Neural progenitor cell (in vitro differentiated cells): ENCODE measurements around the gene PTGES2. TPM values are rescaled to one million over a fixed set of nuclear protein-coding genes. Genes with fewer than 3 reads are reported as not detected.

Experiments used
- DNase-seq: peaks from one replicate; pipeline ENCODE4 v3.0.0-alpha.2; 2016; ENCODE audit warnings: low spot score
- H2AFZ ChIP-seq: fragments of 200-600 bp; sonication (generic); replicated peaks from 2 replicates; pipeline ENCODE4 v1.6.1; 2016; ENCODE audit warnings: antibody characterized with exemption
- H3F3A ChIP-seq: fragments of 200-600 bp; sonication (generic); 2 replicates; pipeline ENCODE4 v1.6.1; 2016; ENCODE audit warnings: antibody characterized with exemption, low read depth
- H3K27ac ChIP-seq: fragments of 200-600 bp; sonication (generic); 2 replicates; pipeline ENCODE4 v1.5.1; 2016; ENCODE audit warnings: mild to moderate bottlenecking
- H3K27me3 ChIP-seq: fragments of 200-600 bp; sonication (generic); 2 replicates; pipeline ENCODE4 v1.6.1; 2016; ENCODE audit warnings: mild to moderate bottlenecking, moderate library complexity
- H3K36me3 ChIP-seq: fragments of 200-600 bp; sonication (generic); 2 replicates; pipeline ENCODE4 v1.5.1; 2016
- H3K4me1 ChIP-seq: fragments of 200-600 bp; sonication (generic); 2 replicates; pipeline ENCODE4 v1.6.1; 2016; ENCODE audit warnings: mixed run types
- H3K4me2 ChIP-seq: fragments of 200-600 bp; sonication (generic); 2 replicates; pipeline ENCODE4 v1.6.1; 2016
- H3K4me3 ChIP-seq: fragments of 200-600 bp; sonication (generic); 2 replicates; pipeline ENCODE4 v1.5.1; 2016
- H3K79me2 ChIP-seq: fragments of 200-600 bp; sonication (generic); 2 replicates; pipeline ENCODE4 v1.6.1; 2016; ENCODE audit warnings: low read depth
- H3K9ac ChIP-seq: fragments of 200-600 bp; sonication (generic); 2 replicates; pipeline ENCODE4 v1.6.1; 2016
- H3K9me3 ChIP-seq: fragments of 200-600 bp; sonication (generic); 2 replicates; pipeline ENCODE4 v1.5.1; 2016; ENCODE audit warnings: low read depth
- H4K20me1 ChIP-seq: fragments of 200-600 bp; sonication (generic); 2 replicates; pipeline ENCODE4 v1.6.1; 2016; ENCODE audit warnings: low read depth
- H3K27ac Mint-ChIP-seq: 3 replicates; pipeline ENCODE4 v1.8.0; 2021; ENCODE audit warnings: mixed read lengths
- H3K27me3 Mint-ChIP-seq: 2 replicates; pipeline ENCODE4 v1.8.0; 2022; ENCODE audit warnings: low read depth, mild to moderate bottlenecking, inconsistent platforms, moderate library complexity, mixed read lengths; ENCODE audit not compliant: insufficient read depth
- H3K36me3 Mint-ChIP-seq: 3 replicates; pipeline ENCODE4 v1.8.0; 2021; ENCODE audit warnings: mixed read lengths
- H3K4me1 Mint-ChIP-seq: 3 replicates; pipeline ENCODE4 v1.8.0; 2021; ENCODE audit warnings: mixed read lengths
- H3K4me3 Mint-ChIP-seq: 3 replicates; pipeline ENCODE4 v1.8.0; 2021; ENCODE audit warnings: mild to moderate bottlenecking, moderate library complexity, mixed read lengths
- H3K9me3 Mint-ChIP-seq: 3 replicates; pipeline ENCODE4 v1.8.0; 2020; ENCODE audit warnings: mixed read lengths
- EZH2 ChIP-seq: fragments of 200-600 bp; sonication (generic); IDR thresholded peaks from 2 replicates; pipeline ENCODE4 v1.6.1; 2017; ENCODE audit warnings: antibody characterized with exemption, mild to moderate bottlenecking, moderate library complexity
- EZH2phosphoT487 ChIP-seq: fragments of 200-600 bp; sonication (generic); IDR thresholded peaks from 2 replicates; pipeline ENCODE4 v1.6.1; 2017; ENCODE audit warnings: antibody characterized with exemption
- total RNA-seq: library from RNA; depleted of rRNA; stranded (reverse); fragments of >200 nt; gene quantifications from 2 replicates; pipeline ENCODE4 v1.2.3, GENCODE V29; 2015; ENCODE audit warnings: low replicate concordance
- TF ChIP-seq, protein P1 (sequence below): fragments of 200-600 bp; sonication (generic); IDR thresholded peaks from 2 replicates; pipeline ENCODE4 v1.5.1; 2017; ENCODE audit warnings: antibody characterized with exemption, mild to moderate bottlenecking

Gene PTGES2
- total RNA-seq, 1 donor from 2014 or later, result 25.7 TPM

DNA sequence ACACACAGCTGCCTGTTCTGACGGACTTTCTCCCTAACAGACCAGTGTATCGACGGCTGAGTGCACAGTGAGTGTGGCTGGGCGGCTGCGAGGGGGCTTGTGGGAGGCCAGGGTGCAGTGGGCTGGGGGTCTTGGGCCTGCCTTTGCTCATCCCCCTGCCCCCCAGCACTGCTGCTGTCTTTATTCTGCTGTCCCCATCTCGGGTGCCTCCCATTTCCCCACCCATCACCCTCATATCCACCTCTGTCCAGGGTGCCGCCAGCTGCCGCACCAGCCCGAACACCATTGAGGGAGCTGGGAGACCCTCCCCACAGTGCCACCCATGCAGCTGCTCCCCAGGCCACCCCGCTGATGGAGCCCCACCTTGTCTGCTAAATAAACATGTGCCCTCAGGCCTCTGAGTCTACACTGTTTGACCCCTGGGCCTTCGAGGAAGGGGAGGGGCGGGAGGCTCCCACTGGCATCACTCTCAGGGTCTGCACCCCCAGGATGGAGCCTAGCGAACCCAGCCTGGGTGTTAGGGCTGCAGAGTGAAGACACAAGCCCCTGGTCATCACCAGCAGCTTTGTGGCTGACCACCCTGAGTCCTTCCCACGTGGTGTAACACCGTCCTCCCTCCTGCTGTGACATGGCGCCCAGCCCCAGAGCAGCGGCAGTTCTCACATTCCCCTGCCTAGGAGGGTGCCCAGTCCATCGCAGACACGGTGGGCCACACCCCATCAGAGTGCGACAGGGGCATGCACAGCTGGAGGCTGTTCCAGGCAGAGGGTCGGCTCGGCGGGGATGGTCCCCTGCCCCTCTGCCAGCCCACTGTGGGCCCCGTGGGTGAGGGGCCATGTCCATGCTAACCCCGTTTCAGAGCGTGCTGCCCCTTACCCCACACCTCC is 25.8 kb upstream of the PTGES2 start:
- H3K4me3 Mint-ChIP-seq, result no peak overlapping the region
- Histone ChIP-seq H3K4me1 (no peaks in the 10 kb centered on the region), H3K4me3 (no peak overlapping the region), H3K27ac (no peak overlapping the region), H3K27me3 (no peaks in the 10 kb centered on the region), H3K9ac (no peak overlapping the region), H3K79me2 (no peaks in the 10 kb centered on the region), H3K36me3 (no peaks in the 10 kb centered on the region), H2AFZ (no peak overlapping the region), H3K9me3 (no peaks in the 10 kb centered on the region), H3K4me2 (no peak overlapping the region), H4K20me1 (no peaks in the 10 kb centered on the region), H3F3A (peaks cover 6% of the 10 kb centered on the region)
- H3K9me3 Mint-ChIP-seq, result no peaks in the 10 kb centered on the region
- H3K36me3 Mint-ChIP-seq, result no peaks in the 10 kb centered on the region
- H3K27me3 Mint-ChIP-seq, result peaks cover 9% of the 10 kb centered on the region
- no peak for TF ChIP-seq EZH2phosphoT487
- no peak for TF ChIP-seq EZH2
- TF ChIP-seq, protein P1, sequence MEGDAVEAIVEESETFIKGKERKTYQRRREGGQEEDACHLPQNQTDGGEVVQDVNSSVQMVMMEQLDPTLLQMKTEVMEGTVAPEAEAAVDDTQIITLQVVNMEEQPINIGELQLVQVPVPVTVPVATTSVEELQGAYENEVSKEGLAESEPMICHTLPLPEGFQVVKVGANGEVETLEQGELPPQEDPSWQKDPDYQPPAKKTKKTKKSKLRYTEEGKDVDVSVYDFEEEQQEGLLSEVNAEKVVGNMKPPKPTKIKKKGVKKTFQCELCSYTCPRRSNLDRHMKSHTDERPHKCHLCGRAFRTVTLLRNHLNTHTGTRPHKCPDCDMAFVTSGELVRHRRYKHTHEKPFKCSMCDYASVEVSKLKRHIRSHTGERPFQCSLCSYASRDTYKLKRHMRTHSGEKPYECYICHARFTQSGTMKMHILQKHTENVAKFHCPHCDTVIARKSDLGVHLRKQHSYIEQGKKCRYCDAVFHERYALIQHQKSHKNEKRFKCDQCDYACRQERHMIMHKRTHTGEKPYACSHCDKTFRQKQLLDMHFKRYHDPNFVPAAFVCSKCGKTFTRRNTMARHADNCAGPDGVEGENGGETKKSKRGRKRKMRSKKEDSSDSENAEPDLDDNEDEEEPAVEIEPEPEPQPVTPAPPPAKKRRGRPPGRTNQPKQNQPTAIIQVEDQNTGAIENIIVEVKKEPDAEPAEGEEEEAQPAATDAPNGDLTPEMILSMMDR, result no peak
- H3K4me1 Mint-ChIP-seq, result peaks cover 12% of the 10 kb centered on the region
- H3K27ac Mint-ChIP-seq, result no peak overlapping the region
- no peak for DNase-seq

DNA sequence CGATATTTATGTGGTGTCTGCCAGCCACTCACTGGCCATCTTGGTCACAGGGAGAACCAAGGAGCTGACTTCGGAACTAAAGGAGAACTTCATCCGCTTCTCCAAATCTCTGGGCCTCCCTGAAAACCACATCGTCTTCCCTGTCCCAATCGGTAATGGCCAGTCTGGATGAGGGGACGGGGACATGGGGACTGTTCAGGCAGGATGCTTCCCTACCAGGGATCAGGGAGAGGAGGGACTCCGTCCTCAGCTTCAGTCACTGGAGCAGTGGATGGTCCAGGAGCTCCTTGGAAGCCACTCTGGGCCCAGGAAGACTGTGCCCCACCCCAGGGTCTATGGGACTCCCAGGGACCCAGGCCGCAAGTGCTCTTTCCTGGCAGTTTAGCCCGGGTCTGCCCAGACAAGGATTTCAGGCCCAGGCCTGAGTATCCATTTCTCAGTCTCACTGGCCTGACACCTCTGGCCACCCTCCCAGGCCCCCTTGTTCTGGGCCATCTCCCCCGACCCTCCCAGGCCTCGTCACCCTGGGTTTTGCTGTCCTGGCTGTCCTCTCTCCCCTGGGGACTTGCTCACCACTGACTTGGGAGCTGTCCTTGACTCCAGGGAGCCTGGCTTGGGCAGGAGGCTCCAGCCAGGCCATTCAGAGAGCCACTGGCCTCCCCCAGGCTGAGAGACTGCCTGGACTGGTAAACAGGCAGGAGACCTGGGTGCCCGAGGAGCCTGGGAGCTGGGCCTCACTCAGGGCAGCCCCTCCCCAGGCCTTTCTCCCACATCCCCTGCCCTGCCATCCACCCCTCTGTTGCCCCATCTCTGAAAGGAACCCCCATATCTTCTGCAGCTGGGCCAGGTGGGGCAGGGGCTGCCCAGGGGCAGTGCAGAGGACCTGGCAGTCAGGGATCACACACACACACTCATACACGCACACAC is 24.9 kb upstream of the PTGES2 start:
- Histone ChIP-seq H3K27me3 (no peaks in the 10 kb centered on the region), H4K20me1 (no peaks in the 10 kb centered on the region), H3K4me3 (no peak overlapping the region), H3K4me2 (no peak overlapping the region), H3K4me1 (no peaks in the 10 kb centered on the region), H3K36me3 (no peaks in the 10 kb centered on the region), H3F3A (peaks cover 6% of the 10 kb centered on the region), H3K9ac (no peak overlapping the region), H3K27ac (no peak overlapping the region), H3K79me2 (no peaks in the 10 kb centered on the region), H3K9me3 (no peaks in the 10 kb centered on the region), H2AFZ (no peak overlapping the region)
- H3K9me3 Mint-ChIP-seq, result no peaks in the 10 kb centered on the region
- DNase-seq, result no peak
- peaks cover 9% of the 10 kb centered on the region for H3K27me3 Mint-ChIP-seq
- H3K27ac Mint-ChIP-seq, result peak overlapping the region; percentile 15
- TF ChIP-seq EZH2phosphoT487 (no peak), EZH2 (no peak)
- TF ChIP-seq, protein P1, result no peak
- no peak overlapping the region for H3K4me3 Mint-ChIP-seq
- H3K36me3 Mint-ChIP-seq, result no peaks in the 10 kb centered on the region
- H3K4me1 Mint-ChIP-seq, result peaks cover 12% of the 10 kb centered on the region

DNA sequence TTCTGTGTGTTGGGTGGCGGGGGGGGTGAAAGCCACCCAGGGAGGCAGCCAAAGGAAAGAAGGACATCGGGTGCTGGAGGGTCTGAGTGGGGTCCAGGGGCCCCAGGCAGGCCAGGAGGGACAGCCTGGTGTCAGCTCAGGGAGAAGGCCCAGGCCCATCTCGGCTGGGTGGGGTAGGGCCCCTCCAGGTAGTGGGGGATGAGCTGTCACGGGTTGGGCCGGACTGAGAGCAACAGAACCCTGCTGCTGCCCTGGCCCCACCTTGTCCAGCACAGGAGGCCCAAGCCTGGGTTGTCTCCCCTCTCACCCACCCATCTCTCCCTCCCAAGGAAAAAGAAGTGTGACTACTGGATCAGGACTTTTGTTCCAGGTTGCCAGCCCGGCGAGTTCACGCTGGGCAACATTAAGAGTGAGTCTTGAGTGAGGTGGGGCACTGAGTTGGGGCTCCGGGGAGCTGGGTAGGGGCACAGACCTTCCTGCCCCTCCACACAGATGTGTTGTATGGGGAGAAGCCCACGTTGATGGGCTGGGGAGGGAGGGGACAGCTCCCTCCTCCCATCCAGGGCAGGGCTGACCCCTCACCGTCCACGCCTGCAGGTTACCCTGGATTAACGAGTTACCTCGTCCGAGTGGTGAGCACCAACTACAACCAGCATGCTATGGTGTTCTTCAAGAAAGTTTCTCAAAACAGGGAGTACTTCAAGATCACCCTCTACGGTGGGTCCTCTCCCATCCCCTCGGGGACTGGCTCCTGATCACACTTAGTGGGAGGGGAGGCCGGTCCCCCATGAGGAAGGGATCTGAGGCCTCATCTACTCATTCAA is 24.0 kb upstream of the PTGES2 start:
- H3K4me3 Mint-ChIP-seq, result peak overlapping the region; percentile 41
- TF ChIP-seq, protein P1, result no peak
- TF ChIP-seq EZH2 (no peak), EZH2phosphoT487 (no peak)
- Histone ChIP-seq H3K4me2 (no peak overlapping the region), H3K27me3 (no peaks in the 10 kb centered on the region), H3K9me3 (no peaks in the 10 kb centered on the region), H2AFZ (no peak overlapping the region), H4K20me1 (no peaks in the 10 kb centered on the region), H3K79me2 (no peaks in the 10 kb centered on the region), H3K36me3 (no peaks in the 10 kb centered on the region), H3K4me1 (no peaks in the 10 kb centered on the region), H3K9ac (no peak overlapping the region), H3K4me3 (no peak overlapping the region), H3F3A (peaks cover 6% of the 10 kb centered on the region), H3K27ac (no peak overlapping the region)
- H3K36me3 Mint-ChIP-seq, result no peaks in the 10 kb centered on the region
- H3K4me1 Mint-ChIP-seq, result peaks cover 14% of the 10 kb centered on the region
- H3K27me3 Mint-ChIP-seq, result peaks cover 9% of the 10 kb centered on the region
- H3K9me3 Mint-ChIP-seq, result no peaks in the 10 kb centered on the region
- no peak for DNase-seq
- H3K27ac Mint-ChIP-seq, result peak overlapping the region; percentile 18
